GF-D8 (cell line): ENCODE data around the gene SRC.

Source experiments
- DNase-seq: peaks from one replicate; lab custom pipeline; 2025; lab: John Stamatoyannopoulos, UW

The SRC gene

DNA sequence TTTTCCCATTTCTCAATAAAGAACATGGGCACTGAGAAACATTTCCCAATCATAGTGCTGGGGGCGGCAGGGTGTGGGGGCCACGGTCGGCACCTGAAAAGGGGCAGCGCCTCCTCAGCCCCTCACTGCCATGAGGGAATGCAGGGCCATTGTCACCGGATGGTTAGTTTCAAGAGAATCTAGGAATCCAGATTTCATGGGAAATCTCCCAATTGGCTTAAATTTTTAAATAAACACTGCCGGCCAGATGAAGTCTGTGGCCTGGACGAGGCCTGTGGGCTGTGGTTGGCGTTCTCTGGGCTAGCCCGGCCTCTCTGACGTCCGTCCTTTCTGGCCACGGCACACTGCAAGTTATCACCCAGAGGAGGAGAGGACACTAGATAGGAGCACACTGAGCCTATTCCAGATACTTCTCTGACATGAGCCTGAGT is 30.9 kb upstream of the SRC start:
- DNase-seq, result no peak

DNA sequence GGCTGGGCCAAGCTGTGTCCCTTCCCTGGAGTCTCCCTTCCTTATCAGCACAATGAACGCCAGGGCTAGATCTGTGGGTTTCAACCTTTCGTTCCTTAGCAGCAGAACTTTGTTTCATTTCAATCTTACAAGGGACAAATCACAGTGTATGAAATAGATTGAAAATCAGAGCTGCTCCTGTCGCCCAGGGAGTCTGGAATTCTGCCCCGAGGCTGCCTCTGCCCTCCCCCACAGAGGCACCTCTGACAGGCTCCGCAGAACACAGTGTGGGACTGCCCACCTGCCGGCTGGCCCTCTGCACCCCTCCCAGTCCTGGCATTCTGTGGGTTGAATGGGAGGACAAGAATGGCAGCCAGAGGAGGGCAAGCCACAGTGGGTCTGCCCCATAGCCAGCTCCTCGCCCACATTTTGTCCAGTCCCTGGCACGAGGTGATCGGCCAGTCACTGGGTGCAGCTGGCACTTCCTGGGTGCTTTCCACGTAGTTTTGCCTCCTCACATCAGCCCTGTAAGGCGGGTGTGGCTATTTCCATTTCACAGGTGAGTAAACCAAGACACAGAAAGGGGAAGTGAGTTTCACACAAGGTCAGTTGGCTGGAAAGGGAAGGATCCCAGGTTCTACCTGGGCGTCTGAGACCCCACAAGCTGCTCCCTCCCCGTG is 30.4 kb upstream of the SRC start:
- no peak for DNase-seq

DNA sequence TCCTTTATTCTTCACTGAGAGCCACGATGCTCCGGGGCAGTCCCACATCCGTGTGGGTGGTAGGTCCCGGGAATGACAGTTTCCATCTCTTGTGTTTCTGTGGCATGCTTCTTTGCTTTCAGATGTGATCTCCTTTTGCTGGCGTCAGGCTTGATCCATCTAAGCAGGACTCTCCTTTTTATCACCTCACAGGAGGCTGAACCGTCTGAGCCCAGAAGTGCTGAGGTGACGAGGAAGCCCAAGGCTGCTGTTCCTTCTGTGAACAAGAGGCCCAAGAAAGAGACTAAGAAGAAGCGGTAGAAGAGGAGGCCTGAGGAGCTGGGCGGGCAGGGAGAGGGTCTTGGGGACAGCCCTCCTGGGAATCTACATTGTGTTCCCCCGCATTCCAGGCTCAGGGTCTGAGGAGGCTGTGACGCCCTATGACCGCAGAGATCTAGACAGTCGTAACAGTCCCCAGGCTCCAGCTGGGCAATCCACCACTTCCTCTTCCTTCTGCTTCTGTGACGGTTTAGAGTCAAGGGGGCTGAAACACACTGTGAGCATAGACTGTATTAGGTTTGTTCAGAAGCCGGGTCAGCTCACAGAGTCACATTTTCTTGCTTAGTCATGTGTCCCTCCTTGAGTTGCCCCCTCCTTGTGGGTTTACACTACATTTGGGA is 29.7 kb upstream of the SRC start:
- peak; percentile 77 for DNase-seq

DNA sequence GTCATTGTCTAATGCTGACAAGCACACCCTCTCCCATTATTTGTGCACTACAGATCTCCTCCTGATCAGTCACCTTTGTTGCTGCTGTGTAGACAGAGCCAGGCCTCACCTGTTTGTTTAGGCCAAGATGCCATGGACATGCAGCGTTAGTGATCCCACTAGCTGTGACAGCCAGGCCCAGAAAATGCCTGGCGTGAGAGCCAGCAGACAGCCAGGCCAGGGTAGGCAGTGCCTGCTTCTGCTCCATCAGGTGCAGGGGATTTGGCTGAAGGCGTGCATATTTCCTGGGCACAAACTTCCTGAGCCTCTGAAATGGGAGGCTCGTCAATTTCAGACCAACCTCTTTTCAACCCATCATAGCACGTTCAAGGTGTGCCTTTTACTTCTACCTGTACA is 29.2 kb upstream of the SRC start:
- no peak for DNase-seq

DNA sequence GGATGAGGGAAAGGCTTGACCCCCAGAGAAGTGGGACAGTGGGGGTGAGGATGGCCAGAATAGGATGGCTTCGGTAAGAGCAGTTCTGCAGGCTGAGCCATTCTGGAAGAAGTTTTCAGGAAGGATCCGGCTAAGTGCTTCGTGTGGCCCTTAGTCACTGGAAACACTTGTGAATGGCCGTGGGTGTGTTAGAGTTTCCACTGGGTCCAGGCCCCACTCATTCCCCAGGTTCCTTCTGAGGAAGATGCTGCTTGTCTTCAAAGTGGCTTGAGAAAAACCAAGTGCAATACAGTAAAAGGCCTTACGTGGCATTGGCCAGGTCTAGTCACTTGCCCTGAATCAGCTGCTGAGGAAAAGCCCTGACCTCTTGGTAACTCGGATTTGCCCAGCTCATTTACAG is 28.6 kb upstream of the SRC start:
- DNase-seq, result no peak

DNA sequence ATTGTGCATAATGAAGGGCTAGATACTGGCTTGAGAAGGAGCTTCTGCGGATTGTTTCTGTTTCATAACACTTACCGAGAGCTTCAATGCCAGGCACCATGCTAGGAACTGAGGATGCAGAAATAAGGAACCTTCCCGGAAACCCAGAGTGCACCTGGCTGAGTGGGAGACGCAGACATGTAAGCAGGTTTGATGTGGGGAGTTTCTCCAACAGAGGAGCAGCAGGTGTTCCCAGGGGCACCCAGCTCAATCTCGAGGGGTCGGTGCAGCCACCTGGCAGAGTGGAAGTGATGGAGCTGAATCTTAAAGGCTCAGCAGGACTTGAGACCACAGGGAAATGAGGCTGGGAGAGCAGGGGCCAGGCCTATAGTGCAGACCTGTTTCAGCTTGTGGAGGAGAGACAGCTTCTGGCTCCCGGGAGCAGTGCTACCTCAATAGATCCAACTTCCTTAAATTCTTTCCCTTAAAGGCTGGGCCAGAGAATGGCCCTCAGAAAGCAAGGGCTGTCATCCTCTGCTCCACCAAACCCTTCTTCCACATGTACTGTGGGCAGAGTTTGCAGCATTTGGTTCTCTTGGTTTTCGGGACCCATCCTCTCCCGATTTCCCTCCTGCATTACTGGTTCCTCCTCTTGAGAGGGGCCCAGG is 27.8 kb upstream of the SRC start:
- DNase-seq, result no peak

GRCh38 chr20:37319151-37319671 is 26.7 kb upstream of the SRC start:
- DNase-seq, result no peak

- DNase-seq, result no peak
Measured at GRCh38 chr20:37323985-37324384, 22.0 kb upstream of the SRC start.

GRCh38 chr20:37325206-37325605 is 20.7 kb upstream of the SRC start:
- DNase-seq, result no peak

DNA sequence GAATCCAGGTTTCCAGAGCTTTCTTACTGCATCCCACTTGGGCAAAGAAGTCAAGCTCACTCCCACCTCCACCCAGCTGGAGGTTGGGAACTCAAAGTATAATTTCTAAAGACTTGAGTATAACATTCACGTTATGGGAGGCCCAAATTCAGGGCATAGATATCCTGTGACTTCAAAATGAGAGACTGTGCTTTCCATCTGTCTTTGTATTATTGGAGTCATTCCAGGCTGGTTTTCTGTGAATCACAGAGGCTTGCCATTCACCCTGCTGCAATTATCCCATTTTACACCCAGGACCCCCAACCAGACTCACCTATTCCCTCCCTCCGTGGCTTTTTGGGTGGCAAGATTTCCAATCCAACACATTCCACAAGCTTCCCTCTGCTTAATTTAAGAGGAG is 19.3 kb upstream of the SRC start:
- no peak for DNase-seq

- DNase-seq, result no peak
Measured at GRCh38 chr20:37327748-37328147, 18.2 kb upstream of the SRC start.

GRCh38 chr20:37328149-37328945 is 17.6 kb upstream of the SRC start:
- no peak for DNase-seq

DNA sequence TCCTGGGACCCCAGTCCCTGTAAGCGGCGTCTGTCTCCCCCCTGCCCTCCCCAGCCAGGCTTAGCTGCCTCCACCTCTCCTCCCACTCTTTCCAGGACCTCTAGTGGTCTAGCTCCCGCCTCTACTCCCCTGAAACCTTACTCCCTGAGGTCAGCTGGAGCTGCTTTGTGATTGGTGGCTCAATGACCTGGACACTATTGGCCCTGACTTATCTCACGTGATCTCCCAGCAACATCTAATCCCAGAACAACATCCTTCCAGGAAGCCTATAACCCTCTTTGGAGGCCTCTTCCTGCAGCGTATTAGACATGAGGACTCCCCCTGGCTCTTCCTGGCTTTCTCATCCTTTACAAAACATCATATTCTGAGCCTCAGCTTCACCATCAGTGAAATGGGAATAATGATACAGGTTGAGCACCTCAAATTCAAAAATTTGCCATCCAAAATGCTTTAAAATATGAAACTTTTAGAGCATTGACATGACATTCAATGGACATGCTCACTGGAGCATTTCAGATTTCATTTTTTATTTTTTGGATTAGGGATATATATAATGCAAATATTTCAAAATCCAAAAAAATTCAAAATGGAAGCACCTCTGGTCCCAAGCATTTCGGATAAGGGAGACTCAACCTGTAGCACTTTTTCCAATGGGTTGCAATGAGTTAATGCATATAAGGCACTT is 16.3 kb upstream of the SRC start:
- DNase-seq, result no peak

GRCh38 chr20:37330316-37330715 is 15.6 kb upstream of the SRC start:
- DNase-seq, result no peak

- no peak for DNase-seq
Measured at GRCh38 chr20:37331060-37331857, 14.7 kb upstream of the SRC start.

GRCh38 chr20:37333130-37333847 is 12.7 kb upstream of the SRC start:
- DNase-seq, result no peak

GRCh38 chr20:37333848-37334318 is 12.1 kb upstream of the SRC start:
- DNase-seq, result no peak

DNA sequence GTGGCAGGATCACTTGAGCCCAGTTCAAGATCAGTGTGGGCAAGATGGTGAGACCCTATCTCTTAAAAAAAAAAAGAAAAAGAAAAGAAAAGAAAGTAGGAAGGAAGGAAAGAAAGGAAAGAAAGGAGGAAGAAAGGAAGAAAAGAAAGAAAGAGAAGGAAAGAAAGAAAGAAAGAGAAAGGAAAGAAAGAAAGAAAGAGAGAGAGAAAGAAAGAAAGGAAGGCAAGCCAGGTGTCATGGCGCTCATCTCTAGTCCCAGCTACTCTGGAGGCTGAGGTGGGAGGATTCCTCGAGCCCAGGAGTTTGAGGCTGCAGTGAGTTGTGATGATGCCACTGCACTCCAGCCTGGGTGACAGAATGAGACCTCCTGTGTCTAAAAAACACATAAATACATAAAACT is 11.5 kb upstream of the SRC start:
- no peak for DNase-seq

GRCh38 chr20:37335642-37336368 is 10.1 kb upstream of the SRC start:
- no peak for DNase-seq
